Raji (cell line): ENCODE measurements around the gene DDX54.

Source experiments
- POLR2A ChIP-seq: IDR thresholded peaks from 2 replicates; pipeline ENCODE4 v1.6.1; 2011; ENCODE audit warnings: low read depth, low read length, control low read depth; ENCODE audit not compliant: insufficient read depth

Gene DDX54

GRCh38 chr12:113114447-113115178 is 70.7 kb downstream of the DDX54 start:
- TF ChIP-seq POLR2A: no peak

- no peak for TF ChIP-seq POLR2A
Measured at GRCh38 chr12:113113397-113113796, 71.9 kb downstream of the DDX54 start.

DNA sequence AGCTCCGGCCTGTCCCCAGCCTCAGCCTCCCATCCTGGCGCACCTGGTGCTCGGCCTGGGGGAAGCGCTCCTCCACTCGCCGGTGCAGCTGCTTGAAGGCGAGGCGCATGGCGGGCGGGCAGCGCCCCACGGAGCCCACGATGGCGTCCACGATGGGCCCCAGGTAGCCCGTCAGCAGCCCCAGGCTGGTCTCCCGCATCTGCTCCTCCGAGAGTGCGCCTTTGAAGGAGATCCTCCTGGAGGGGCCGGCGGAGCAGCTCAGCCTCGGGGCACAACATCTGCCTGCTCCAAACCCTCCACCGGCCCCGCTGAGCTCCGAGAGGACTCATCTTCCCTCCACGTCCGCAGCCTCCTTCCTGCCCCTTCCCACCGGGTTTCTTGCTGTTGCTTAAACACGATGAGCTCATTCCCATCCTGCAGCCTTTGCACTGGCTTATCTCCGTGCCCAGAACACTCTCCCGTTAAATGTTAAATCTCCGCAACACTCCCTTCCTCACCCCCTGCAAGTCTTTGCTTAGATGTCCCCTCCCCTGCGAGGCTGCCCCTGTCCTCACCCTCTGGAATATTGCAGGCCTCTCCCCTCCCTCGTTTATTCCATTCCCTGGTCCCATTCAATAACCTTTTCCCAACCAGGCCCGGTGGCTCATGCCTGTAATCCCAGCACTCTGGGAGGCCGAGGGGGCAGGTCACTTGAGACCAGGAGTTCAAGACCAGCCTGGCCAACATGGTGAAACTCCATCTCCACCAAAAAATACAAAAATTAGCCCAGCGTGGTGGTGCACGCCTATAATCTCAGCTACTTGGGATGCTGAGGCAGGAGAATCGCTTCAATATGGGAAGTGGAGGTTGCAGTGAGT is 73.0 kb downstream of the DDX54 start:
- TF ChIP-seq POLR2A: no peak

- no peak for TF ChIP-seq POLR2A
Measured at GRCh38 chr12:113111247-113111646, 74.0 kb downstream of the DDX54 start.

- no peak for TF ChIP-seq POLR2A
Measured at GRCh38 chr12:113109872-113110599, 75.2 kb downstream of the DDX54 start.

DNA sequence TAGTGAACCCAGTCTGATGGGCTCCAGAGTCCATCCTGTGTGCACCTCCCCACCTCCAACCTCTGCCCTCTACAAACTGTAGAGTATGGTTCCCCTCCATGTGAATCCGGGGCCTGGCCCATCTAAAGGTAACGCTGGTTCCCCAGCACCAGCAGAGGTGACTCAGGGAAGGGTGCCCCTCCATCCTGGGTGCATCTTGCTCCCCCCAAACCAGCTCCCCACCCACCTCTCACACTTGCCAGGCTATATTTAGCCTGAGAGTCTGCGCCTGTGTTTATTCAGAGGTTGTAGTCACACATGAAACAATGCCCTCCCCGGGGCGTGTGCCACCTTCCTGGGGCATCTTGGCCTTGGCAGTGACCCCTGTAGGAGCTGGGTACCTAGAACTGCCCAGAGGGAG is 75.9 kb downstream of the DDX54 start:
- no peak for TF ChIP-seq POLR2A

- no peak for TF ChIP-seq POLR2A
Measured at GRCh38 chr12:113108308-113108707, 77.0 kb downstream of the DDX54 start.
